Colonic mucosa (tissue), 4 donors: ENCODE measurements around the gene DENND1A. TPM values are rescaled to one million over a fixed set of nuclear protein-coding genes. Genes with fewer than 3 reads are reported as not detected.
"Not testable (repeated sequence)": the region's sequence is repeated elsewhere in the genome, so short reads cannot be mapped to it uniquely, and the experiment has no call there.

Experiments
- DNase-seq: peaks from one replicate; pipeline ENCODE4 v3.0.0-alpha.2; 2020
- H3K27ac ChIP-seq: fragments of 200-600 bp; one replicate; pipeline ENCODE4 v1.8.0; 2021
- H3K27me3 ChIP-seq: fragments of 200-600 bp; one replicate; pipeline ENCODE4 v1.8.0; 2021
- H3K36me3 ChIP-seq: fragments of 200-600 bp; one replicate; pipeline ENCODE4 v1.8.0; 2021
- H3K4me1 ChIP-seq: fragments of 200-600 bp; one replicate; pipeline ENCODE4 v1.8.0; 2021; ENCODE audit warnings: mild to moderate bottlenecking
- H3K4me3 ChIP-seq: fragments of 200-600 bp; one replicate; pipeline ENCODE4 v1.8.0; 2021
- H3K9ac ChIP-seq, 2 donors: one replicate each; pipeline ENCODE4 v1.7.0; 2013; ENCODE audit warnings: control low read depth in 2 of 2, low read depth in 2 of 2, low read length in 2 of 2
- H3K9me3 ChIP-seq: fragments of 200-600 bp; one replicate; pipeline ENCODE4 v1.8.0; 2021
- intact Hi-C: fragments of 100-400 bp; cut with DNase I; formaldehyde crosslinking; loops from one replicate; pipeline ENCODE4 v1.14.1; 2022
- total RNA-seq, 2 donors: library from RNA; stranded (reverse); fragmentation: NEBNext Ultra II Directional in 1 of 2; extraction: Animal tissue kit (Norgen Biotek cat#: 25700) in 1 of 2; gene quantifications; one replicate each; pipeline ENCODE4 v1.2.1, GENCODE V29; 2021
- TF ChIP-seq, protein P1 (sequence below): fragments of 200-600 bp; IDR thresholded peaks from one replicate; pipeline ENCODE4 v1.8.0; 2022; ENCODE audit warnings: antibody characterized with exemption, mild to moderate bottlenecking
- donor health status: healthy.
- donor health status: DM: no; HTN: no; CAD: no.
- donor health status: DM: no; HTN: no; CAD: no.

Gene DENND1A
- total RNA-seq, 2 donors from 2014 or later = 34.3 to 39.9 TPM

GRCh38 chr9:123823194-123823947, 106.6 kb downstream of the DENND1A start:
- intact Hi-C loops = no loop called here
- no peaks in the 10 kb centered on the region for H3K36me3 ChIP-seq
- H3K4me3 ChIP-seq = no peak overlapping the region
- H3K27me3 ChIP-seq = no peaks in the 10 kb centered on the region
- TF ChIP-seq, protein P1, sequence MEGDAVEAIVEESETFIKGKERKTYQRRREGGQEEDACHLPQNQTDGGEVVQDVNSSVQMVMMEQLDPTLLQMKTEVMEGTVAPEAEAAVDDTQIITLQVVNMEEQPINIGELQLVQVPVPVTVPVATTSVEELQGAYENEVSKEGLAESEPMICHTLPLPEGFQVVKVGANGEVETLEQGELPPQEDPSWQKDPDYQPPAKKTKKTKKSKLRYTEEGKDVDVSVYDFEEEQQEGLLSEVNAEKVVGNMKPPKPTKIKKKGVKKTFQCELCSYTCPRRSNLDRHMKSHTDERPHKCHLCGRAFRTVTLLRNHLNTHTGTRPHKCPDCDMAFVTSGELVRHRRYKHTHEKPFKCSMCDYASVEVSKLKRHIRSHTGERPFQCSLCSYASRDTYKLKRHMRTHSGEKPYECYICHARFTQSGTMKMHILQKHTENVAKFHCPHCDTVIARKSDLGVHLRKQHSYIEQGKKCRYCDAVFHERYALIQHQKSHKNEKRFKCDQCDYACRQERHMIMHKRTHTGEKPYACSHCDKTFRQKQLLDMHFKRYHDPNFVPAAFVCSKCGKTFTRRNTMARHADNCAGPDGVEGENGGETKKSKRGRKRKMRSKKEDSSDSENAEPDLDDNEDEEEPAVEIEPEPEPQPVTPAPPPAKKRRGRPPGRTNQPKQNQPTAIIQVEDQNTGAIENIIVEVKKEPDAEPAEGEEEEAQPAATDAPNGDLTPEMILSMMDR = no peak
- no peaks in the 10 kb centered on the region for H3K9me3 ChIP-seq
- DNase-seq = no peak
- no peak overlapping the region for H3K9ac ChIP-seq
- H3K27ac ChIP-seq = no peak overlapping the region
- H3K4me1 ChIP-seq = peaks cover 6% of the 10 kb centered on the region

DNA sequence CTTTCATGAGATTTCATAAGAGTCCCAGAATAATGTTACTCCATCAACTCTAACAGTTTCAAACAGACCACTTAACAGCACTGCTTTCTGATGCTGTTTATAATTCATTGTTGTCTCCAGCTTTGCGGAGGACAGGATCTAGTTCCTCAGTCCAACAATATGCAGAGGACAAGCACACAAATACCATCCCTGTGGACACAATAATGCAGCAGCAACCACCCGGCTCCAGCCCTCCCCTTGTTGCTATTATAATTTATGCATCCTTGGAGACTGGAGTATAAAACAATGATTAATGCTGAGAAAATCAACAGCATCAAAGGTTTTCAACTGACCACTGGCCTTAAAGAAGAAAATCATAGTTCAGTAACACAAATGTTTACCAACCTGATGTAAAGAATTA, 108.3 kb downstream of the DENND1A start:
- intact Hi-C loops = no loop called here
- DNase-seq = no peak

DNA sequence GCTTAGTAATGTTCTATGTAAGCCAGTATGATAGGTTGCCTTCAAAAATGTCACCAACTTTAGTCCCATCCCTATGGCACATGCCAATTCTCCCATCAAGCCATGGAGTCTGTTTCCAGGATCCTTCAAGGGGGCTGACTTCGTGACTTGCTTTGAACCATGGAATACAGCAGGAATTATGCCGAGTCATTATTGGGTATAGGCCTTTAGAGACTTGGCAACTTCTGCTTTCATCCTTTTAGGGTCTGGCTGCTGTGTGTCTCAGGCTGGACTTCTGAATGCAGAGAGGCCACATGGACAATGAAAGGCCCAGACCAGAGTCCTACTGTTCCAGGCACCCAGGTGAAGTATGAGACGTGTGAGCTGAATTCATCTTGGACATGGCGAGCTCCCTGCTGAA, 109.8 kb downstream of the DENND1A start:
- Histone ChIP-seq H3K4me3 (no peak overlapping the region), H3K9me3 (no peaks in the 10 kb centered on the region), H3K36me3 (no peaks in the 10 kb centered on the region), H3K27me3 (no peaks in the 10 kb centered on the region), H3K4me1 (peaks cover 6% of the 10 kb centered on the region), H3K27ac (no peak overlapping the region), H3K9ac (no peak overlapping the region)
- DNase-seq = no peak
- intact Hi-C loops = no loop called here
- TF ChIP-seq, protein P1 = no peak

More for the DNA sequence above, 108.3 kb downstream of the DENND1A start:
- Histone ChIP-seq H3K27me3 (no peaks in the 10 kb centered on the region), H3K4me3 (no peak overlapping the region), H3K4me1 (peaks cover 6% of the 10 kb centered on the region), H3K9me3 (no peaks in the 10 kb centered on the region), H3K36me3 (no peaks in the 10 kb centered on the region), H3K9ac (no peak overlapping the region), H3K27ac (no peak overlapping the region)
- TF ChIP-seq, protein P1 = no peak

- peaks cover 3% of the 10 kb centered on the region for H3K4me1 ChIP-seq
- no peak overlapping the region for H3K27ac ChIP-seq
- no peak overlapping the region for H3K4me3 ChIP-seq
- TF ChIP-seq, protein P1 = no peak
- no peaks in the 10 kb centered on the region for H3K27me3 ChIP-seq
- no peak overlapping the region for H3K9ac ChIP-seq
- no peak for DNase-seq
- intact Hi-C loops = no loop called here
- H3K9me3 ChIP-seq = no peaks in the 10 kb centered on the region
- no peaks in the 10 kb centered on the region for H3K36me3 ChIP-seq
These were observed 113.0 kb downstream of the DENND1A start for GRCh38 chr9:123816817-123817472.

GRCh38 chr9:123815856-123816255, 114.1 kb downstream of the DENND1A start:
- DNase-seq, intact Hi-C loops, H3K4me1 ChIP-seq, H3K9me3 ChIP-seq, H3K36me3 ChIP-seq, H3K27me3 ChIP-seq, H3K9ac ChIP-seq, H3K4me3 ChIP-seq, H3K27ac ChIP-seq: not testable (repeated sequence)

DNA sequence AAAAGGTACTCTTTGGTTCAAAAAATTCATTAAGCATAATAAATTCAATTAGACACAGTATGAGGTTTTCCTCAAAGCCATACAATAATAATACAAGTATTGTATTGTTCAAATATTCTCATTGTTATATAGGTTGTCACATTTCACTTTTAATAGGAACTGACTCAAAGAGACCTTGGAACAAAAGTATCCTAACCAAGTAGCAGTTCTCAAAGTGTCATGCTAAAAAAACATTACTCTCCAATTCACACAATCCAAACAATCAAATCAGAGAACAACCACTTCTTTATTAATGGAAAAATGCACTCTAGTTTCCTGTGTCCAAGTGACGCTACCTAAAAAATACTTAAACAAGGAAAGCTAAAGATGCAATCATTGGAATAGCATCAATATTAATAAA, 115.4 kb downstream of the DENND1A start:
- Histone ChIP-seq H3K36me3 (no peaks in the 10 kb centered on the region), H3K9me3 (no peaks in the 10 kb centered on the region), H3K27me3 (no peaks in the 10 kb centered on the region), H3K4me1 (no peaks in the 10 kb centered on the region), H3K9ac (no peak overlapping the region), H3K4me3 (no peak overlapping the region), H3K27ac (no peak overlapping the region)
- intact Hi-C loops = no loop called here
- TF ChIP-seq, protein P1 = no peak
- DNase-seq = no peak
